Mesothelial cell of epicardium (in vitro differentiated cells): ENCODE results near the gene CFAP161. TPM values are rescaled to one million over a fixed set of nuclear protein-coding genes. Genes with fewer than 3 reads are reported as not detected.
"Not testable (repeated sequence)": the region's sequence is repeated elsewhere in the genome, so short reads cannot be mapped to it uniquely, and the experiment has no call there.

Experiments
- DNase-seq, 2 experiments: peaks; one replicate each; pipeline ENCODE4 v3.0.0; 2021; ENCODE audit warnings: low spot score in 2 of 2; ENCODE audit not compliant: unreplicated experiment in 2 of 2
- H3K27ac Mint-ChIP-seq: 2 replicates; pipeline ENCODE4 v1.8.0; 2021; ENCODE audit warnings: mixed read lengths
- H3K27me3 Mint-ChIP-seq: 2 replicates; pipeline ENCODE4 v1.8.0; 2021; ENCODE audit warnings: low read depth, mixed read lengths
- H3K36me3 Mint-ChIP-seq: 2 replicates; pipeline ENCODE4 v1.8.0; 2021; ENCODE audit warnings: mixed read lengths
- H3K4me1 Mint-ChIP-seq: 2 replicates; pipeline ENCODE4 v1.8.0; 2021; ENCODE audit warnings: mixed read lengths
- H3K4me3 Mint-ChIP-seq: 2 replicates; pipeline ENCODE4 v1.8.0; 2021; ENCODE audit warnings: mild to moderate bottlenecking, moderate library complexity, mixed read lengths
- H3K9me3 Mint-ChIP-seq: 2 replicates; pipeline ENCODE4 v1.8.0; 2021; ENCODE audit warnings: mixed read lengths
- CTCF ChIP-seq: fragments of 200-600 bp; sonication (generic); IDR thresholded peaks from one replicate; pipeline ENCODE4 v1.5.0; 2021; ENCODE audit warnings: antibody characterized with exemption; ENCODE audit not compliant: unreplicated experiment
- total RNA-seq: library from RNA; stranded (reverse); gene quantifications from 3 replicates; pipeline ENCODE4 v1.2.1, GENCODE V29; 2021

CFAP161 gene
- total RNA-seq, 1 donor from 2014 or later, result not detected

- peaks cover 48% of the 10 kb centered on the region for H3K27me3 Mint-ChIP-seq
- H3K4me1 Mint-ChIP-seq, result no peaks in the 10 kb centered on the region
- no peak for DNase-seq
- H3K36me3 Mint-ChIP-seq, result no peaks in the 10 kb centered on the region
- H3K9me3 Mint-ChIP-seq, result peaks cover 18% of the 10 kb centered on the region
- no peak overlapping the region for H3K4me3 Mint-ChIP-seq
- no peak overlapping the region for H3K27ac Mint-ChIP-seq
- no peak for TF ChIP-seq CTCF
These were observed 14.0 kb upstream of the CFAP161 start for GRCh38 chr15:81120069-81120468.

DNA sequence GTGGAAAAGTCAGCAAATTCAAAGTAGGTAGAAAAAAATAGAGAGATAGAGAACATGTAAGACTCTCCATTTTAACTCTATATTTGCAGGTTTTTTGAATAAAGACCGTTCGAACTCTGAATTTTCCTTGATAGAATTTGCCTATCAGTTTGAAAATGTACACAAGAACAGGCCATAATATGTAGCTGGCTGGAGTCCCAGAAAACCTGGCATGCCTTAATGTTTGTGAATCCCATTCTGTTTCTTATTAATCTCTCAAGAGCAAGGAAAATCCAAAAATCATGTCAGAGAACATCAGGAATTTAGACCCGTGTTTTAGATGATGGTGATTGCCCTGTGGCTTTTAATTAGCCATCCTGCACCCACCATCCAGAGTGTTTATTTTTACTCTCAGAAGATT, 7.2 kb upstream of the CFAP161 start:
- no peak for DNase-seq
- Mint-ChIP-seq H3K9me3 (peaks cover 26% of the 10 kb centered on the region), H3K36me3 (no peaks in the 10 kb centered on the region), H3K4me3 (no peak overlapping the region), H3K27ac (no peak overlapping the region), H3K27me3 (peaks cover 44% of the 10 kb centered on the region), H3K4me1 (peaks cover 4% of the 10 kb centered on the region)
- no peak for TF ChIP-seq CTCF

- H3K9me3 Mint-ChIP-seq, H3K27ac Mint-ChIP-seq, DNase-seq, H3K4me3 Mint-ChIP-seq, H3K36me3 Mint-ChIP-seq, H3K4me1 Mint-ChIP-seq: not testable (repeated sequence)
- H3K27me3 Mint-ChIP-seq, result peaks cover 59% of the 10 kb centered on the region
These were observed 7.4 kb downstream of the CFAP161 start for GRCh38 chr15:81141478-81141877.

DNA sequence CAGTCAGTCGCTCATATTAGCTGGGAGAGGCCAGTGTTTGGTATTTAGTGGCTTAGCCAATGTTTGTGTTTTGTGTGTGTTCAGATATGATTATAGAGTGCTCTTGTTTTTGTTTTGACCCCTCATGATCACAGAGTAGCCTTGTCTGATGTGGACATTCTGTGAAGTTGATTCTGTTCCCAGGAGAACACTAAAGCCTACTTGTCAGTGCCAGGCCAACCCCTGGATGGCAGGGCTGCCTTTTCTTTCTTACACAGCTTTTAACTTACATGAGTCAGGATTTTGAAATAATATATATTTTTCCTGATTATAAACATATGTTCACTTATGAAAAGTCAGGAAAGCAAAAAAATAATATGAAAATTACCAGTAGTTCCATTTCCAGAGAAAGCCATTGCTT, 11.9 kb downstream of the CFAP161 start:
- Mint-ChIP-seq H3K27ac (no peak overlapping the region), H3K36me3 (no peaks in the 10 kb centered on the region), H3K4me3 (no peak overlapping the region), H3K4me1 (no peaks in the 10 kb centered on the region), H3K9me3 (no peaks in the 10 kb centered on the region), H3K27me3 (peaks cover 36% of the 10 kb centered on the region)
- no peak for TF ChIP-seq CTCF
- DNase-seq, result no peak

DNA sequence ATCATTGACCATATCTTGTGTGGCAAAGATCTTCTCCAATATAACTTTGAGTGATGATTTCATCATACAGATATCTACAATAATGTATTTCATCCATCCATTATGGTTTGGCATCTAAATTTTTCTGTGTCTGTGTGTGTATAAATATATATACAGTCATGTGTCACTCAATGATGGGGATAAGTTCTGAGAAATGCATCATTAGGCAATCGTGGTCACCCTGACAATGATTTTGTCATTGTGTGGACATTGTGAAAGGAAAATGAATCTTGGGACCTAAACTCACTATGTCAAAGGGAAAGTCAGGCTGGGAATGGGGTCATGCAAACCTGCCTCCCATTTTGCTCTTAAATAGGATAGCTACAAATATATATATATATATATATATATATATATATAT, 12.4 kb downstream of the CFAP161 start:
- H3K27me3 Mint-ChIP-seq, result peaks cover 38% of the 10 kb centered on the region
- no peak for DNase-seq
- H3K27ac Mint-ChIP-seq, result no peak overlapping the region
- no peak overlapping the region for H3K4me3 Mint-ChIP-seq
- H3K4me1 Mint-ChIP-seq, result no peaks in the 10 kb centered on the region
- H3K36me3 Mint-ChIP-seq, result no peaks in the 10 kb centered on the region
- TF ChIP-seq CTCF, result no peak
- no peaks in the 10 kb centered on the region for H3K9me3 Mint-ChIP-seq

GRCh38 chr15:81151389-81151788, 17.3 kb downstream of the CFAP161 start:
- no peaks in the 10 kb centered on the region for H3K36me3 Mint-ChIP-seq
- peaks cover 26% of the 10 kb centered on the region for H3K27me3 Mint-ChIP-seq
- TF ChIP-seq CTCF, result no peak

More at GRCh38 chr15:81151389-81151788, 17.3 kb downstream of the CFAP161 start:
- H3K27ac Mint-ChIP-seq, result no peak overlapping the region
- H3K4me3 Mint-ChIP-seq, result no peak overlapping the region
- no peak for DNase-seq
- H3K4me1 Mint-ChIP-seq, result no peaks in the 10 kb centered on the region
- no peaks in the 10 kb centered on the region for H3K9me3 Mint-ChIP-seq
